MM.1S (cell line): Measurements from ENCODE around the gene APOOL.
"Not testable (repeated sequence)": the region's sequence is repeated elsewhere in the genome, so short reads cannot be mapped to it uniquely, and the experiment has no call there.

Experiments
- EZH2 ChIP-seq: fragments of 300-600 bp; sonication (generic); optimal IDR thresholded peaks from 2 replicates; pipeline ENCODE3; 2017; ENCODE audit warnings: low read depth, mild to moderate bottlenecking, antibody characterized with exemption, low read length, mixed read lengths
- EZH2phosphoT487 ChIP-seq: fragments of 300-600 bp; sonication (generic); IDR thresholded peaks from 2 replicates; pipeline ENCODE4 v1.6.1; 2018; ENCODE audit warnings: antibody characterized with exemption, low read length
- TF ChIP-seq, protein P1 (sequence below): fragments of 300-600 bp; sonication (generic); IDR thresholded peaks from 2 replicates; pipeline ENCODE4 v1.5.1; 2016; ENCODE audit warnings: antibody characterized with exemption, low read length, mixed read lengths

- TF ChIP-seq, protein P1, sequence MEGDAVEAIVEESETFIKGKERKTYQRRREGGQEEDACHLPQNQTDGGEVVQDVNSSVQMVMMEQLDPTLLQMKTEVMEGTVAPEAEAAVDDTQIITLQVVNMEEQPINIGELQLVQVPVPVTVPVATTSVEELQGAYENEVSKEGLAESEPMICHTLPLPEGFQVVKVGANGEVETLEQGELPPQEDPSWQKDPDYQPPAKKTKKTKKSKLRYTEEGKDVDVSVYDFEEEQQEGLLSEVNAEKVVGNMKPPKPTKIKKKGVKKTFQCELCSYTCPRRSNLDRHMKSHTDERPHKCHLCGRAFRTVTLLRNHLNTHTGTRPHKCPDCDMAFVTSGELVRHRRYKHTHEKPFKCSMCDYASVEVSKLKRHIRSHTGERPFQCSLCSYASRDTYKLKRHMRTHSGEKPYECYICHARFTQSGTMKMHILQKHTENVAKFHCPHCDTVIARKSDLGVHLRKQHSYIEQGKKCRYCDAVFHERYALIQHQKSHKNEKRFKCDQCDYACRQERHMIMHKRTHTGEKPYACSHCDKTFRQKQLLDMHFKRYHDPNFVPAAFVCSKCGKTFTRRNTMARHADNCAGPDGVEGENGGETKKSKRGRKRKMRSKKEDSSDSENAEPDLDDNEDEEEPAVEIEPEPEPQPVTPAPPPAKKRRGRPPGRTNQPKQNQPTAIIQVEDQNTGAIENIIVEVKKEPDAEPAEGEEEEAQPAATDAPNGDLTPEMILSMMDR, result not testable (repeated sequence)
- not testable (repeated sequence) for TF ChIP-seq EZH2, EZH2phosphoT487
Measured at GRCh38 chrX:84991739-84992138, 11.9 kb upstream of the APOOL start.
